Measurements from ENCODE around the gene GNS. TPM values are rescaled to one million over a fixed set of nuclear protein-coding genes. Genes with fewer than 3 reads are reported as not detected.

Gene GNS
- total and polyA plus RNA-seq, 2 of the 13 experiments (the other 11 are each of a cell fraction or from before 2014, with no cell fraction given): 49.8 to 51.0 TPM

- TF ChIP-seq CSRNP2 (CRISPR knock-in tag; conservative IDR thresholded peaks at IDR 0.05; ENCODE audit: low read depth) (no peak), ZHX1 (CRISPR knock-in tag; IDR thresholded peaks at IDR 0.05; ENCODE audit: low read depth) (no peak), ZFP1 (CRISPR knock-in tag; IDR thresholded peaks at IDR 0.05) (0 out of 2 replicates have a peak, but pooled peaks have one; percentile 37), SALL2 (CRISPR knock-in tag; IDR thresholded peaks at IDR 0.05) (no peak), PHB2 (IDR thresholded peaks at IDR 0.05; ENCODE audit: partially characterized antibody) (no peak), MYC (CRISPR knock-in tag; IDR thresholded peaks at IDR 0.05; ENCODE audit: borderline replicate concordance) (no peak), HNF1A (IDR thresholded peaks at IDR 0.05; ENCODE audit: low read depth) (no peak), HNF1A (CRISPR knock-in tag; IDR thresholded peaks at IDR 0.05; ENCODE audit: borderline replicate concordance) (no peak), ZNF251 (CRISPR knock-in tag; IDR thresholded peaks at IDR 0.05) (no peak), FOXM1 (CRISPR knock-in tag; IDR thresholded peaks at IDR 0.05) (no peak), BORCS8-MEF2B (CRISPR knock-in tag; IDR thresholded peaks at IDR 0.05) (no peak), CBX1 (IDR thresholded peaks at IDR 0.05; ENCODE audit: low read depth) (no peak), ZC3H13 (CRISPR knock-in tag; IDR thresholded peaks at IDR 0.05) (no peak), HINFP (CRISPR knock-in tag; IDR thresholded peaks at IDR 0.05; ENCODE audit: low read depth) (no peak), LBX2 (CRISPR knock-in tag; IDR thresholded peaks at IDR 0.05; ENCODE audit: borderline replicate concordance) (no peak), ZFP41 (CRISPR knock-in tag; IDR thresholded peaks at IDR 0.05; ENCODE audit: borderline replicate concordance) (no peak), SRSF9 (IDR thresholded peaks at IDR 0.05; ENCODE audit: borderline replicate concordance, insufficient read depth, low read depth, low read length, poor library complexity, severe bottlenecking) (no peak), NR1H2 (CRISPR knock-in tag; IDR thresholded peaks at IDR 0.05; ENCODE audit: borderline replicate concordance, low read depth) (no peak), NR0B2 (CRISPR knock-in tag; IDR thresholded peaks at IDR 0.05) (no peak), BRCA1 (CRISPR knock-in tag; IDR thresholded peaks at IDR 0.05) (no peak)
Measured at GRCh38 chr12:64672925-64673409, 86.2 kb downstream of the GNS start (continued).

Measured in HepG2 (cell line).